ENCODE measurements around the gene DST.

The DST gene

GRCh38 chr6:56550301-56550700, 92.4 kb downstream of the DST start:
- H3K4me1 ChIP-seq (ENCODE audit: control insufficient read depth, low read length): peaks cover 8% of the 10 kb centered on the region
- no peak for TF ChIP-seq CTCF (IDR thresholded peaks at IDR 0.05; ENCODE audit: low read depth, low read length, poor library complexity, severe bottlenecking)
- no peak for TF ChIP-seq EZH2phosphoT487 (IDR thresholded peaks at IDR 0.05; ENCODE audit: borderline replicate concordance, low read length)
- no peak overlapping the region for H3K4me2 ChIP-seq (ENCODE audit: low read length)
- H4K20me1 ChIP-seq (ENCODE audit: control insufficient read depth, insufficient read depth, low read depth, low read length): no peaks in the 10 kb centered on the region
- no peaks in the 10 kb centered on the region for H3K9me3 ChIP-seq (ENCODE audit: control insufficient read depth, insufficient read depth, low read length)
- no peak overlapping the region for H3K4me3 ChIP-seq (ENCODE audit: low read length)
- H3K79me2 ChIP-seq (ENCODE audit: control insufficient read depth, low read length): no peaks in the 10 kb centered on the region
- no peak overlapping the region for H3K27ac ChIP-seq (ENCODE audit: low read depth, low read length)
- peaks cover 2% of the 10 kb centered on the region; the same call in 1 of the 2 replicates for H3K36me3 ChIP-seq (ENCODE audit: control insufficient read depth, low read length)
- H3F3A ChIP-seq (ENCODE audit: control insufficient read depth, insufficient read depth): no peaks in the 10 kb centered on the region
- H3K27me3 ChIP-seq (ENCODE audit: control insufficient read depth, low read length): no peaks in the 10 kb centered on the region
- H3K9me2 ChIP-seq (replicated peaks; ENCODE audit: control insufficient read depth, low read length): no peaks in the 10 kb centered on the region

GRCh38 chr6:56549014-56549413, 93.7 kb downstream of the DST start:
- H3K36me3 ChIP-seq (ENCODE audit: control insufficient read depth, low read length): peaks cover 2% of the 10 kb centered on the region; the same call in 1 of the 2 replicates

GRCh38 chr6:56547687-56548086, 95.0 kb downstream of the DST start:
- Histone ChIP-seq H3K9me2 (replicated peaks; ENCODE audit: control insufficient read depth, low read length) (no peaks in the 10 kb centered on the region), H3F3A (ENCODE audit: control insufficient read depth, insufficient read depth) (no peaks in the 10 kb centered on the region), H3K79me2 (ENCODE audit: control insufficient read depth, low read length) (no peaks in the 10 kb centered on the region), H3K36me3 (ENCODE audit: control insufficient read depth, low read length) (peaks cover 2% of the 10 kb centered on the region; the same call in 1 of the 2 replicates), H3K4me1 (ENCODE audit: control insufficient read depth, low read length) (peaks cover 8% of the 10 kb centered on the region), H3K4me2 (ENCODE audit: low read length) (no peak overlapping the region), H3K4me3 (ENCODE audit: low read length) (no peak overlapping the region), H3K27me3 (ENCODE audit: control insufficient read depth, low read length) (no peaks in the 10 kb centered on the region), H3K27ac (ENCODE audit: low read depth, low read length) (no peak overlapping the region), H4K20me1 (ENCODE audit: control insufficient read depth, insufficient read depth, low read depth, low read length) (no peaks in the 10 kb centered on the region), H3K9me3 (ENCODE audit: control insufficient read depth, insufficient read depth, low read length) (no peaks in the 10 kb centered on the region)
- no peak for TF ChIP-seq EZH2phosphoT487 (IDR thresholded peaks at IDR 0.05; ENCODE audit: borderline replicate concordance, low read length)
- no peak for TF ChIP-seq CTCF (IDR thresholded peaks at IDR 0.05; ENCODE audit: low read depth, low read length, poor library complexity, severe bottlenecking)

More at GRCh38 chr6:56549014-56549413, 93.7 kb downstream of the DST start:
- Histone ChIP-seq H3K9me2 (replicated peaks; ENCODE audit: control insufficient read depth, low read length) (no peaks in the 10 kb centered on the region), H3K27me3 (ENCODE audit: control insufficient read depth, low read length) (no peaks in the 10 kb centered on the region), H3K79me2 (ENCODE audit: control insufficient read depth, low read length) (no peaks in the 10 kb centered on the region), H3K4me1 (ENCODE audit: control insufficient read depth, low read length) (peaks cover 8% of the 10 kb centered on the region), H3K4me3 (ENCODE audit: low read length) (no peak overlapping the region), H3F3A (ENCODE audit: control insufficient read depth, insufficient read depth) (no peaks in the 10 kb centered on the region), H3K27ac (ENCODE audit: low read depth, low read length) (no peak overlapping the region), H3K9me3 (ENCODE audit: control insufficient read depth, insufficient read depth, low read length) (no peaks in the 10 kb centered on the region), H3K4me2 (ENCODE audit: low read length) (no peak overlapping the region), H4K20me1 (ENCODE audit: control insufficient read depth, insufficient read depth, low read depth, low read length) (no peaks in the 10 kb centered on the region)
- no peak for TF ChIP-seq CTCF (IDR thresholded peaks at IDR 0.05; ENCODE audit: low read depth, low read length, poor library complexity, severe bottlenecking)
- no peak for TF ChIP-seq EZH2phosphoT487 (IDR thresholded peaks at IDR 0.05; ENCODE audit: borderline replicate concordance, low read length)

Data from DOHH2 (cell line).